Endothelial cell of umbilical vein (primary cell): Measurements from ENCODE around the gene TMTC1. TPM values are rescaled to one million over a fixed set of nuclear protein-coding genes. Genes with fewer than 3 reads are reported as not detected.

Source experiments
- BruUV-seq: library from RNA; stranded (reverse); fragments of 400-500 nt; replicated peaks from 2 replicates; lab custom pipeline; 2021; lab: Mats Ljungman, UMichigan
- CTCF ChIA-PET: fragments of 300-600, 350-600 bp; sonication (Branson Sonifier 250); formaldehyde crosslinking; loops from one replicate; lab custom pipeline; 2021; ENCODE audit warnings: antibody characterized with exemption, inconsistent platforms; lab: Charles Lee
- POLR2A ChIA-PET: fragments of 300-600, 350-600 bp; sonication (Branson Sonifier 250); formaldehyde crosslinking; loops from one replicate; lab custom pipeline; 2021; ENCODE audit warnings: antibody characterized with exemption, inconsistent platforms; lab: Charles Lee
- DNase-seq: peaks from one replicate; pipeline ENCODE4 v3.0.0-alpha.2; 2011; ENCODE audit warnings: low read depth, low spot score
- FAIRE-seq: peaks from 2 replicates; lab custom pipeline; 2011; peaks lifted over from hg19 to GRCh38; lab: Jason Lieb, UNC
- H2AFZ ChIP-seq: 2 replicates; pipeline ENCODE4 v1.6.0; 2012; ENCODE audit warnings: low read depth, low read length, control low read depth, inconsistent platforms
- H3K27ac ChIP-seq: 2 replicates; pipeline ENCODE4 v1.5.1; 2011; ENCODE audit warnings: low read depth, mild to moderate bottlenecking, control low read depth, low read length, moderate library complexity; ENCODE audit not compliant: insufficient read depth
- H3K27me3 ChIP-seq, 2 experiments: 2 replicates each; pipeline versions ENCODE4 v1.6.0 to v1.6.1; 2011; ENCODE audit warnings: low read length in 2 of 2, mixed read lengths in 1 of 2; ENCODE audit not compliant: control insufficient read depth in 2 of 2, insufficient read depth in 2 of 2
- H3K36me3 ChIP-seq, 2 experiments: 2 replicates in 1 of 2; 3 replicates in 1 of 2; pipeline ENCODE4 v1.5.1; 2011; ENCODE audit warnings: low read length in 2 of 2, mild to moderate bottlenecking in 1 of 2, moderate library complexity in 1 of 2; ENCODE audit not compliant: control insufficient read depth in 2 of 2, insufficient read depth in 2 of 2; ENCODE audit errors: extremely low read depth in 1 of 2
- H3K4me1 ChIP-seq: 3 replicates; pipeline ENCODE4 v1.5.1; 2011; ENCODE audit warnings: mild to moderate bottlenecking, low read length; ENCODE audit not compliant: control insufficient read depth, insufficient read depth; ENCODE audit errors: extremely low read depth
- H3K4me2 ChIP-seq: 2 replicates; pipeline ENCODE4 v1.6.1; 2011; ENCODE audit warnings: low read length, control low read depth, mixed read lengths; ENCODE audit not compliant: insufficient read depth
- H3K4me3 ChIP-seq, 3 experiments: fragments of 200-600 bp in 1 of 3; sonication (generic), shearing (Covaris generic) in 1 of 3; replicated peaks in 1 of 3; 2 replicates each; pipeline ENCODE4 v1.5.1; 2011 to 2016; ENCODE audit warnings: control low read depth in 3 of 3, low read length in 3 of 3, mild to moderate bottlenecking in 2 of 3, inconsistent platforms in 1 of 3, low read depth in 1 of 3, moderate library complexity in 1 of 3; ENCODE audit not compliant: insufficient read depth in 1 of 3
- H3K79me2 ChIP-seq: 2 replicates; pipeline ENCODE4 v1.6.0; 2012; ENCODE audit warnings: low read length, inconsistent platforms; ENCODE audit not compliant: control insufficient read depth, insufficient read depth
- H3K9ac ChIP-seq: replicated peaks from 2 replicates; pipeline ENCODE3; 2011; ENCODE audit warnings: low read length, control low read depth; ENCODE audit not compliant: insufficient read depth; ENCODE audit errors: extremely low read depth
- H3K9me1 ChIP-seq: replicated peaks from 3 replicates; pipeline ENCODE4 v1.6.0; 2011; ENCODE audit warnings: mild to moderate bottlenecking, low read length; ENCODE audit not compliant: control insufficient read depth, insufficient read depth; ENCODE audit errors: extremely low read depth
- H3K9me3 ChIP-seq: replicated peaks from 2 replicates; pipeline ENCODE4 v1.5.1; 2012; ENCODE audit warnings: low read length, inconsistent platforms; ENCODE audit not compliant: control insufficient read depth, insufficient read depth
- H4K20me1 ChIP-seq: replicated peaks from 2 replicates; pipeline ENCODE3; 2011; ENCODE audit warnings: mild to moderate bottlenecking, low read length; ENCODE audit not compliant: control insufficient read depth, insufficient read depth; ENCODE audit errors: extremely low read depth
- CTCF ChIP-seq, 2 donors: IDR thresholded peaks; 1 replicate in 1 of 2; 2 replicates in 1 of 2; pipeline ENCODE4 v1.5.1; 2011; ENCODE audit warnings: low read length in 2 of 2, mild to moderate bottlenecking in 2 of 2, moderate library complexity in 2 of 2, control low read depth in 1 of 2, inconsistent platforms in 1 of 2, low read depth in 1 of 2; ENCODE audit not compliant: insufficient read depth in 1 of 2; ENCODE audit errors: extremely low read depth in 1 of 2
- EZH2 ChIP-seq: IDR thresholded peaks from 2 replicates; pipeline ENCODE4 v1.6.1; 2012; ENCODE audit warnings: borderline replicate concordance, low read depth, mild to moderate bottlenecking, moderate library complexity, low read length, inconsistent platforms; ENCODE audit not compliant: severe bottlenecking
- FOS ChIP-seq: IDR thresholded peaks from 2 replicates; pipeline ENCODE4 v1.6.1; 2011; ENCODE audit warnings: mild to moderate bottlenecking, low read length, moderate library complexity, borderline replicate concordance; ENCODE audit not compliant: insufficient read depth
- GATA2 ChIP-seq: IDR thresholded peaks from 2 replicates; pipeline ENCODE4 v1.7.0; 2011; ENCODE audit warnings: low read depth, mild to moderate bottlenecking, moderate library complexity, mixed read lengths, low read length; ENCODE audit not compliant: insufficient read length, insufficient read depth
- JUN ChIP-seq: IDR thresholded peaks from 2 replicates; pipeline ENCODE4 v1.6.1; 2011; ENCODE audit warnings: borderline replicate concordance, low read depth; ENCODE audit not compliant: insufficient read length, insufficient read depth
- MYC ChIP-seq: IDR thresholded peaks from one replicate; pipeline ENCODE4 v1.6.1; 2011; ENCODE audit warnings: mild to moderate bottlenecking, low read depth, low read length
- POLR2A ChIP-seq: IDR thresholded peaks from 2 replicates; pipeline ENCODE4 v1.6.1; 2012; ENCODE audit warnings: low read depth, mild to moderate bottlenecking, control low read depth, low read length
- POLR2AphosphoS5 ChIP-seq: IDR thresholded peaks from 2 replicates; pipeline ENCODE4 v1.6.1; 2012; ENCODE audit warnings: low read depth, mild to moderate bottlenecking, control low read depth, low read length, moderate library complexity; ENCODE audit not compliant: insufficient read depth
- dilution Hi-C: fragments of 300-500 bp; cut with MboI; formaldehyde crosslinking; loops from one replicate; pipeline ENCODE4 v1.15.0; 2019; ENCODE audit warnings: low sequenced_read_pairs; ENCODE audit not compliant: extremely low pct_ligation_motif_present
- intact Hi-C: fragments of 100-400 bp; cut with micrococcal nuclease; formaldehyde crosslinking; loops from one replicate; pipeline ENCODE4 v1.10.0; 2022
- polyA plus RNA-seq, 4 experiments: library from polyadenylated mRNA; depleted of rRNA in 3 of 4; stranded (reverse) in 3 of 4; unstranded in 1 of 4; fragments of >200 nt; gene quantifications; 2 replicates each; pipeline versions ENCODE4 v1.2.1 to v1.2.3, GENCODE V29; 2011 to 2012; ENCODE audit warnings: missing spikeins in 1 of 4
- total RNA-seq: library from RNA; stranded (reverse); gene quantifications from 2 replicates; pipeline ENCODE4 v1.2.3, GENCODE V29; 2021
- TF ChIP-seq, protein P1 (sequence below): IDR thresholded peaks from 2 replicates; pipeline ENCODE4 v1.6.1; 2011; ENCODE audit not compliant: insufficient read depth, insufficient read length

The TMTC1 gene
- total and polyA plus RNA-seq, 2 donors (not counting 3 experiments of a cell fraction or from before 2014, with no cell fraction given) = 5.4 to 5.9 TPM

DNA sequence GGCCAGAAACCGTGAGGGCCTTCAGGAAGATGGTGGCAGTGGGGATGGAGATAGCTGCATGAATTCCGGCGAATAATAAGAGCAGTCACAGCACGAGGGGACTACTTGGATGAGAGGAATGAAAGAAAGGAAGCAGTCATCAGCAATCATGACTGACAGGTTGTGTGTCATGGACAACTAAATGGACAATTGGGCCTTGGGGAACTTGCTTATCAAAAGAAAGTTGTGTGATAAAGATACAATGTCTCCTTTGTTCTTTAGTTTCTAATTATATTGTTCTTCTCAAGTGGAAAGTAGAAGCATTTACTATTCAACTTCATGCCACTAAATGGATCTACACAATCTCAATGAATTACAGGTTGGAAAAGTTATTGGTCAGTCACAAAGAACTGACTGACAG is 130.5 kb downstream of the TMTC1 start:
- BruUV-seq = no TSS peak
- Histone ChIP-seq H3K27ac (no peak overlapping the region), H3K9me1 (no peaks in the 10 kb centered on the region), H3K79me2 (no peaks in the 10 kb centered on the region), H2AFZ (no peak overlapping the region), H3K9me3 (no peaks in the 10 kb centered on the region), H4K20me1 (no peaks in the 10 kb centered on the region), H3K27me3 (no peaks in the 10 kb centered on the region), H3K4me2 (no peak overlapping the region), H3K36me3 (no peaks in the 10 kb centered on the region), H3K4me1 (no peaks in the 10 kb centered on the region), H3K9ac (no peak overlapping the region), H3K4me3 (no peak overlapping the region)
- dilution Hi-C loops = no loop called here
- intact Hi-C loops = no loop called here
- CTCF ChIA-PET = no interaction called here
- TF ChIP-seq POLR2AphosphoS5 (no peak), POLR2A (no peak), JUN (no peak), EZH2 (no peak)
- TF ChIP-seq, protein P1, sequence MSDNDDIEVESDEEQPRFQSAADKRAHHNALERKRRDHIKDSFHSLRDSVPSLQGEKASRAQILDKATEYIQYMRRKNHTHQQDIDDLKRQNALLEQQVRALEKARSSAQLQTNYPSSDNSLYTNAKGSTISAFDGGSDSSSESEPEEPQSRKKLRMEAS = no peak
- DNase-seq (no peak), FAIRE-seq (no peak)
- POLR2A ChIA-PET = no interaction called here

DNA sequence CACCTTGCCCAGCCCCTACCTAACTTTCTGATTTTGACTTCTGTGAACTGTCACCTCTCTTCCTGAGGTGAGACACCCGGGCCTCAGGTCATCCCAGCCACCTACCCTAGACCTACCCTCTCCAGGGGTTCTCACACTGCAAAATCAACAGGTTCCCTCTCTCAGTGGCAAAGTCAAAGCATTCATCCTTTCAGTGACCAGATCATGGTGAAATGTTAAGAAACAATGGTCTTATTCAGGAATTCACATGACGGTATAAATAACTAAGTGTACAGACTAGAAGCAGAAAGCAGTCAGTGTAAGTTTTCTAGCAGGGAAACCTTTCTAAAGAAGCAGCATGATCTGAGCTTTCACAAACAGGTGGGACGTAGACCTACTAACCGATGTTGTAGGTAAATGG is 133.4 kb downstream of the TMTC1 start:
- intact Hi-C loops (no loop called here), dilution Hi-C loops (no loop called here)
- H3K4me3 ChIP-seq = no peak overlapping the region
- TF ChIP-seq MYC (no peak), POLR2AphosphoS5 (no peak), CTCF (IDR thresholded peaks at IDR 0.05; ENCODE audit: extremely low read depth in 1 of 2, insufficient read depth in 1 of 2, low read depth in 1 of 2, low read length in 2 of 2) (no peak), FOS (no peak), EZH2 (no peak), POLR2A (no peak), JUN (no peak), GATA2 (no peak)
- TF ChIP-seq, protein P1 = no peak
- no peaks in the 10 kb centered on the region for H3K9me1 ChIP-seq
- H3K4me1 ChIP-seq = no peaks in the 10 kb centered on the region
- no peak overlapping the region for H2AFZ ChIP-seq
- DNase-seq = no peak
- no peak for FAIRE-seq
- BruUV-seq = no TSS peak
- H3K79me2 ChIP-seq = no peaks in the 10 kb centered on the region
- no peaks in the 10 kb centered on the region for H3K9me3 ChIP-seq
- no peak overlapping the region for H3K9ac ChIP-seq
- H3K36me3 ChIP-seq = no peaks in the 10 kb centered on the region
- H3K4me2 ChIP-seq = no peak overlapping the region
- H4K20me1 ChIP-seq = no peaks in the 10 kb centered on the region
- CTCF ChIA-PET = no interaction called here
- H3K27ac ChIP-seq = no peak overlapping the region
- POLR2A ChIA-PET = no interaction called here
- no peaks in the 10 kb centered on the region for H3K27me3 ChIP-seq
